Mesothelial cell of epicardium (in vitro differentiated cells): ENCODE data around the gene SPATS2L. TPM values are rescaled to one million over a fixed set of nuclear protein-coding genes. Genes with fewer than 3 reads are reported as not detected.

Experiments
- DNase-seq, 2 experiments: peaks; one replicate each; pipeline ENCODE4 v3.0.0; 2021; ENCODE audit warnings: low spot score in 2 of 2; ENCODE audit not compliant: unreplicated experiment in 2 of 2
- H3K27ac Mint-ChIP-seq: 2 replicates; pipeline ENCODE4 v1.8.0; 2021; ENCODE audit warnings: mixed read lengths
- H3K27me3 Mint-ChIP-seq: 2 replicates; pipeline ENCODE4 v1.8.0; 2021; ENCODE audit warnings: low read depth, mixed read lengths
- H3K36me3 Mint-ChIP-seq: 2 replicates; pipeline ENCODE4 v1.8.0; 2021; ENCODE audit warnings: mixed read lengths
- H3K4me1 Mint-ChIP-seq: 2 replicates; pipeline ENCODE4 v1.8.0; 2021; ENCODE audit warnings: mixed read lengths
- H3K4me3 Mint-ChIP-seq: 2 replicates; pipeline ENCODE4 v1.8.0; 2021; ENCODE audit warnings: mild to moderate bottlenecking, moderate library complexity, mixed read lengths
- H3K9me3 Mint-ChIP-seq: 2 replicates; pipeline ENCODE4 v1.8.0; 2021; ENCODE audit warnings: mixed read lengths
- total RNA-seq: library from RNA; stranded (reverse); gene quantifications from 3 replicates; pipeline ENCODE4 v1.2.1, GENCODE V29; 2021
- TF ChIP-seq, protein P1 (sequence below): fragments of 200-600 bp; sonication (generic); IDR thresholded peaks from one replicate; pipeline ENCODE4 v1.5.0; 2021; ENCODE audit warnings: antibody characterized with exemption; ENCODE audit not compliant: unreplicated experiment

SPATS2L gene
- total RNA-seq, 1 donor from 2014 or later: 84.8 TPM

DNA sequence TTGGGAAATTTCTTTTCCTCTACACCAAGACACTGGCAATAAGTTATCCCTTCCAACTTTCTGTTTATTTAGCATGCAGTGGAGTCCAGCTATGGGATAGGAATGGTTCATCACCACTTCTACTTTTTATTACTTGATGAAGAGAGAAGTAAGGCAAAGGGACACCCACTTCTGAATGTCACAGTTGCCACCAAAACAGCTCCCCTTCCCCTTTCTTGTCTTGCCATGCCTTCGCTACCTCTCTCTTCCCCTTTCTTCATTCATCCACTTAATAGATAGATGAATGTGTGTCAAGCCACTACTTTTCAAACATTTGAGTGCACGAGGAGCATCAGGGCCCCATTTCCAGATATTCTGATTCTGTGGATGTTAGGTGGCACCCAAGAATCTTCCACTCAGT is 143.8 kb downstream of the SPATS2L start:
- Mint-ChIP-seq H3K36me3 (peaks cover 28% of the 10 kb centered on the region), H3K27ac (no peak overlapping the region), H3K9me3 (no peaks in the 10 kb centered on the region), H3K4me3 (no peak overlapping the region), H3K4me1 (no peaks in the 10 kb centered on the region), H3K27me3 (no peaks in the 10 kb centered on the region)
- TF ChIP-seq, protein P1, sequence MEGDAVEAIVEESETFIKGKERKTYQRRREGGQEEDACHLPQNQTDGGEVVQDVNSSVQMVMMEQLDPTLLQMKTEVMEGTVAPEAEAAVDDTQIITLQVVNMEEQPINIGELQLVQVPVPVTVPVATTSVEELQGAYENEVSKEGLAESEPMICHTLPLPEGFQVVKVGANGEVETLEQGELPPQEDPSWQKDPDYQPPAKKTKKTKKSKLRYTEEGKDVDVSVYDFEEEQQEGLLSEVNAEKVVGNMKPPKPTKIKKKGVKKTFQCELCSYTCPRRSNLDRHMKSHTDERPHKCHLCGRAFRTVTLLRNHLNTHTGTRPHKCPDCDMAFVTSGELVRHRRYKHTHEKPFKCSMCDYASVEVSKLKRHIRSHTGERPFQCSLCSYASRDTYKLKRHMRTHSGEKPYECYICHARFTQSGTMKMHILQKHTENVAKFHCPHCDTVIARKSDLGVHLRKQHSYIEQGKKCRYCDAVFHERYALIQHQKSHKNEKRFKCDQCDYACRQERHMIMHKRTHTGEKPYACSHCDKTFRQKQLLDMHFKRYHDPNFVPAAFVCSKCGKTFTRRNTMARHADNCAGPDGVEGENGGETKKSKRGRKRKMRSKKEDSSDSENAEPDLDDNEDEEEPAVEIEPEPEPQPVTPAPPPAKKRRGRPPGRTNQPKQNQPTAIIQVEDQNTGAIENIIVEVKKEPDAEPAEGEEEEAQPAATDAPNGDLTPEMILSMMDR: no peak
- DNase-seq: no peak

DNA sequence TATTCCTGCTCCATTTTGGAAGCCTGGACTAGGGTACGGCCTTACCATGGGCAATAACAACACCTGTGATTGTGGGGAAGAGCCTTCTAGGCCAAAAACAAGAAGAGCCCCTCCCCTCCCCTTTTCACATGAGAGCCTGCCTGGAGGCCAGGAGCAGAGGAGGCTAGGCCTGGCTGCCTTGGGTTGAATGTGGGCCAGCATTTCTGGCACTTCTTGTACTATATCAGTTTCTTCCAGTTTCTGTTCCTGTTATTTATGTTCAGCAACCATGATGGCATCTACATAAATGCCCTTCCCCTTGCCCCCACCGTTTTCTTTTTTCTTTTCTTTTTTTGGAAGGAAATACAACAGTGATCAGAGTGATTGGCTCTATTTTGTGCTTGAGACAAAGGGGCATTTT is 145.0 kb downstream of the SPATS2L start:
- no peaks in the 10 kb centered on the region for H3K9me3 Mint-ChIP-seq
- H3K4me1 Mint-ChIP-seq: peaks cover 3% of the 10 kb centered on the region
- no peak overlapping the region for H3K4me3 Mint-ChIP-seq
- no peak for DNase-seq
- TF ChIP-seq, protein P1: no peak
- no peak overlapping the region for H3K27ac Mint-ChIP-seq
- H3K27me3 Mint-ChIP-seq: no peaks in the 10 kb centered on the region
- peaks cover 22% of the 10 kb centered on the region for H3K36me3 Mint-ChIP-seq

DNA sequence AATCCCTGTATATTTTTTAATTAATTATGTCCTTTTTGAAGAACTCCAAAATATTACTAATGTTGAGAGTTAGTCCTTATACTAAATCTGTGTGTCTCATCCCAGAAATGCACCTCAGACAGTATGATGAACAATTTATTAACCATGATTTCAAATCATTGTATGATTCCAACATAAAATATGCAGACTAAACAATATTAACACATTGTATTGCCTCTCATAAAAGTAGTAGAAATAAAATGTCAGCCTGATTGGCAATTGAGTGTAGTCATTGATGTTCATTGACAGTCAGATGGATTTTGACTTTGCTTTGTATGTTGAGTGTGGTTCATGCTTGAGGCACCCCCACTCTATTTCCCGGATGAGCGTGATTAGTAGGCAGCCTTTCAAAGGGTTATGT is 145.9 kb downstream of the SPATS2L start:
- Mint-ChIP-seq H3K36me3 (peaks cover 16% of the 10 kb centered on the region), H3K9me3 (no peaks in the 10 kb centered on the region), H3K4me1 (peaks cover 3% of the 10 kb centered on the region), H3K27ac (no peak overlapping the region), H3K27me3 (no peaks in the 10 kb centered on the region), H3K4me3 (no peak overlapping the region)
- DNase-seq: no peak
- TF ChIP-seq, protein P1: no peak

DNA sequence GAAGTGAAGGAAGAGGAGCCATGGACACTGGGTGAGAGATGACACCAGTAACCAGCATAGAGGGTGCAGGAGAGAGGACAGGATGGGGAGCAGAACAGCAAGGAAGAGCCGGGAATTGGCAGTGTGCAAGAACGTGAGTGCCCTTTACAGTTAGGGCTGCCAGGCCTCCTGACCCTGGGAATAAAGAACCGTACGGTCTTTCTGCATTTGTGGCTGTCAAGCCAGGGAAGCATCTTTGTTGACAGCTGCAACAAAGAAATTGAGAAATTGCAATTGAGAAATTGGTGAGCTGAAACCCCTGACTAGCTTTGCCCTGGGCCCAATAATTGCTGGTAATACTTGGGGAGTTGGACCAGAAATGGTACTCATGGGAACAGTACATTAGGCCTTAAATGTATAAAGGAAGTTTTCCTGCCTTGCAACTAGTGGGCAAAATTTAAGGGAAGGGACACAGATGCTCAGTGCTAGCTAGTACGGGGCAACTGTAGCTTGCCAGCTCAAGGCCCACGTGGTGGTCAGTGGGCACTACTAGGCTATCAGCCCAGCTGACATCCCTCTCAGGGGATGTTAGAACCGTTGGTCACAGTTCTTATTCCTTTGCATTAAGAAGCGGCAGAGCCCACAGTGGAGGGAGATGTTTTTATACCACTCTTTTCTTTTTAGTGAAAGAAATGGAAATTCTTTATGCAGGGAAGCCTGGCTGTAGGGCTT is 146.8 kb downstream of the SPATS2L start:
- no peak overlapping the region for H3K27ac Mint-ChIP-seq
- H3K4me1 Mint-ChIP-seq: peaks cover 3% of the 10 kb centered on the region
- H3K4me3 Mint-ChIP-seq: no peak overlapping the region
- peaks cover 16% of the 10 kb centered on the region for H3K36me3 Mint-ChIP-seq
- TF ChIP-seq, protein P1: no peak
- no peaks in the 10 kb centered on the region for H3K9me3 Mint-ChIP-seq
- no peaks in the 10 kb centered on the region for H3K27me3 Mint-ChIP-seq
- no peak for DNase-seq

DNA sequence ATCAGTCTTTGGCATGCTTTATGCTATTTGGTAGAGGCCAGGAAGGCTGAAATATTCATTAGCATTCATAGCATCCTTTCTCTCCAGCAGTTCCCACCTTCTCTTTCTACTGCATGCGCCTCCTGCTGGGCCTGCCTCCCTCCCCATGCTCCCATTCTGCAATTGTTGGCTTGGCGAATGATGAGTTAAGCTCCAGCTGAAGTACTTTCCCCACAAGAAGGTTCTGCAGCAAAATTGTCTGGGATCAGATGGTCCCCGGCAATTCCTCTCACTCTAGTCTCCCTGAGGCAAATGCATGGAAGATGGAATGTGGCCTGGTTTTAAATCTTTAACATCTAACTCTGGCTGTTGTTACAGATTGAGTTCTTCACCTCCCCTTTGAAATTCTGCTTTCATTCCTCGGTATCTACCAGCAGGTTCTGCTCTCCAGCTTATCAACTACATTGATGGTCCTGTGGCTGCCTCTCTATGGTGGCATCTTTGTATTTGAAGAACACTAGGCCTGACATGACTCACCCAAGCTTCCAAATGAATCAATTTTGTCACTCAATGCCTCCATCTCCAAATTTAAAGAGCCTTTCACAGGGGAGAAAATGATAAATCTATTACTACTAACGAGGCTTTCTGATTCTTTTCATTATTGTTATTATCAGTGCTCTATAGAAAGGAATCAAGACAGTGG is 147.5 kb downstream of the SPATS2L start:
- H3K27ac Mint-ChIP-seq: no peak overlapping the region
- H3K9me3 Mint-ChIP-seq: no peaks in the 10 kb centered on the region
- no peaks in the 10 kb centered on the region for H3K27me3 Mint-ChIP-seq
- TF ChIP-seq, protein P1: no peak
- DNase-seq: no peak
- H3K4me3 Mint-ChIP-seq: no peak overlapping the region
- peaks cover 3% of the 10 kb centered on the region for H3K4me1 Mint-ChIP-seq
- peaks cover 14% of the 10 kb centered on the region for H3K36me3 Mint-ChIP-seq
